ENCODE results near the gene C1orf159.

- no peak for TF ChIP-seq CTCF (IDR thresholded peaks at IDR 0.05)
- TF ChIP-seq EZH2phosphoT487 (IDR thresholded peaks at IDR 0.05), result no peak
- no peak for TF ChIP-seq EZH2 (IDR thresholded peaks at IDR 0.05)
Measured at GRCh38 chr1:1099506-1100183, 16.2 kb downstream of the C1orf159 start.

All from neural progenitor cell (in vitro differentiated cells).